ENCODE data around the gene DGKI.

Gene DGKI

DNA sequence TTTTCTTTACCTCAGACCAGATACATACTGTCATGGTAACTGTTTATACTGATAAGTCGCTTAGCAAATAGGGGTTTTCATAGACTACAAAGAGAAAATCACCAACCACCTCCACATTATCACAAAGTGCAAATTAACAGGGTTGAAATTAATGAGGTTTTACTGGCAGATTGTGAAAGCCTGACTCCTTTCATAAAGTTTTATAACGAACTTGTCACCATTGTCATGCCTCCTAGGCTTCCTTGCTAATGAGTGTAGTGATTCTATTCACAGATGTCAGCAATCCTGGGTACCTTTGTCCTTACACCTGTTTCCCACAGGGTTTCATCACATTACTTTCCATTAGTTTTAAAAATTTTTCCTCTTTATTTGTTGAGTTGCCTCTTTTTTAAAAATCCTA, 361.0 kb downstream of the DGKI start:
- TF ChIP-seq, protein P1, sequence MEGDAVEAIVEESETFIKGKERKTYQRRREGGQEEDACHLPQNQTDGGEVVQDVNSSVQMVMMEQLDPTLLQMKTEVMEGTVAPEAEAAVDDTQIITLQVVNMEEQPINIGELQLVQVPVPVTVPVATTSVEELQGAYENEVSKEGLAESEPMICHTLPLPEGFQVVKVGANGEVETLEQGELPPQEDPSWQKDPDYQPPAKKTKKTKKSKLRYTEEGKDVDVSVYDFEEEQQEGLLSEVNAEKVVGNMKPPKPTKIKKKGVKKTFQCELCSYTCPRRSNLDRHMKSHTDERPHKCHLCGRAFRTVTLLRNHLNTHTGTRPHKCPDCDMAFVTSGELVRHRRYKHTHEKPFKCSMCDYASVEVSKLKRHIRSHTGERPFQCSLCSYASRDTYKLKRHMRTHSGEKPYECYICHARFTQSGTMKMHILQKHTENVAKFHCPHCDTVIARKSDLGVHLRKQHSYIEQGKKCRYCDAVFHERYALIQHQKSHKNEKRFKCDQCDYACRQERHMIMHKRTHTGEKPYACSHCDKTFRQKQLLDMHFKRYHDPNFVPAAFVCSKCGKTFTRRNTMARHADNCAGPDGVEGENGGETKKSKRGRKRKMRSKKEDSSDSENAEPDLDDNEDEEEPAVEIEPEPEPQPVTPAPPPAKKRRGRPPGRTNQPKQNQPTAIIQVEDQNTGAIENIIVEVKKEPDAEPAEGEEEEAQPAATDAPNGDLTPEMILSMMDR (IDR thresholded peaks at IDR 0.05), result no peak
- no peak overlapping the region for H3K27ac ChIP-seq
- no peaks in the 10 kb centered on the region for H3K9me3 ChIP-seq
- H3K36me3 ChIP-seq, result no peaks in the 10 kb centered on the region
- H3K4me1 ChIP-seq (ENCODE audit: control insufficient read depth in 1 of 2, insufficient read depth in 1 of 2, low read depth in 1 of 2, low read length in 1 of 2), result no peaks in the 10 kb centered on the region
- no peak overlapping the region for H3K4me3 ChIP-seq (ENCODE audit: low read depth in 1 of 2, low read length in 1 of 2)
- H3K27me3 ChIP-seq, result no peaks in the 10 kb centered on the region

GRCh38 chr7:137484326-137484725, 362.4 kb downstream of the DGKI start:
- no peaks in the 10 kb centered on the region for H3K36me3 ChIP-seq
- H3K4me3 ChIP-seq (ENCODE audit: low read depth in 1 of 2, low read length in 1 of 2), result no peak overlapping the region
- H3K27me3 ChIP-seq, result no peaks in the 10 kb centered on the region
- H3K27ac ChIP-seq, result no peak overlapping the region
- no peaks in the 10 kb centered on the region for H3K4me1 ChIP-seq (ENCODE audit: control insufficient read depth in 1 of 2, insufficient read depth in 1 of 2, low read depth in 1 of 2, low read length in 1 of 2)
- TF ChIP-seq, protein P1 (IDR thresholded peaks at IDR 0.05), result no peak
- no peaks in the 10 kb centered on the region for H3K9me3 ChIP-seq

DNA sequence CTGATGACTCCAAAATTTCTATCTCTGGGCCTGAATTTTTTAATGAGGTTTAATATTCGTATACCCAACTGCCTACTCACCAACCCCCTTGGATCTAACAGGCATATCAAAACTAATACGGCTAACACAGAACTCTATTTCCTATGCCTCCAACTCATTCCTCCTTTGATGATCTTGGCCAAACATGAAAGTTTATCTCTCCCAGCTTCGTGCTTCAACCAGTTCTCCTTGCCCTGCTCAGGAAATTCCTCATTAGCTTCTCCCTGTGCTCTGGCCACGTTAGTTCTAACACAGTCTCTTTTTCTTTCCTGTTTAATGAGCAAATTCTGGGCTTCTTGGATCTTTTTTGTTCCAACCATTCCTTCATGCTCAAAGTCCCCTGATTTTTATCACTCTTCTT, 364.3 kb downstream of the DGKI start:
- Histone ChIP-seq H3K27me3 (no peaks in the 10 kb centered on the region), H3K4me3 (ENCODE audit: low read depth in 1 of 2, low read length in 1 of 2) (no peak overlapping the region), H3K36me3 (no peaks in the 10 kb centered on the region), H3K9me3 (no peaks in the 10 kb centered on the region), H3K4me1 (ENCODE audit: control insufficient read depth in 1 of 2, insufficient read depth in 1 of 2, low read depth in 1 of 2, low read length in 1 of 2) (no peaks in the 10 kb centered on the region), H3K27ac (no peak overlapping the region)
- TF ChIP-seq, protein P1 (IDR thresholded peaks at IDR 0.05), result no peak

DNA sequence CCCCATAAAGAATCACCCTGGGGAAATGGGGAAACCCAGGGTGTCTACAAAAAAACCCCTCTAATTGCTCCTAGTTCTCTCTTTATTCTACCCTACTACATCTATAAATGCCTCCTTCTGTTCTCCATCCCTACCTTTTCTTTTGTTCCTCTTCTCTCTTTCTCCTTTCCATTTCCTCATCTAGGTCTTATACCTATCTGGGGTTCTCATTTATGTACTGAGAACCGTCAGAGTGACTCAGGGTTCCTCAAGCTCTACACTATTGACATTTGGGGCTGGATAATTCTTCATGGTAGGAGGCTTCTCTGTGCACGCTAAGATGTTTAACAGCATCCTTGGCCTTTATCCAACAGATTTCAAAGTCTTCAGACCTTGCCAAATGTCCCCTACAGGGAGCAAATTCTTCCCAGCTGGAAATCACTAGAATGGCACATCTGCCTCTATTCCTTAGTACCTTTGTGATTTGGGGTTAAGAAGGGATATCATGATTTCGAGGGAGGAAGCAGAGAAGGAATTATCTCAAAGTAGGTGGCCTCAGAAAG, 365.9 kb downstream of the DGKI start:
- no peaks in the 10 kb centered on the region for H3K9me3 ChIP-seq
- H3K36me3 ChIP-seq, result no peaks in the 10 kb centered on the region
- H3K4me1 ChIP-seq (ENCODE audit: control insufficient read depth in 1 of 2, insufficient read depth in 1 of 2, low read depth in 1 of 2, low read length in 1 of 2), result no peaks in the 10 kb centered on the region
- no peaks in the 10 kb centered on the region for H3K27me3 ChIP-seq
- TF ChIP-seq, protein P1 (IDR thresholded peaks at IDR 0.05), result no peak
- no peak overlapping the region for H3K4me3 ChIP-seq (ENCODE audit: low read depth in 1 of 2, low read length in 1 of 2)
- no peak overlapping the region for H3K27ac ChIP-seq

DNA sequence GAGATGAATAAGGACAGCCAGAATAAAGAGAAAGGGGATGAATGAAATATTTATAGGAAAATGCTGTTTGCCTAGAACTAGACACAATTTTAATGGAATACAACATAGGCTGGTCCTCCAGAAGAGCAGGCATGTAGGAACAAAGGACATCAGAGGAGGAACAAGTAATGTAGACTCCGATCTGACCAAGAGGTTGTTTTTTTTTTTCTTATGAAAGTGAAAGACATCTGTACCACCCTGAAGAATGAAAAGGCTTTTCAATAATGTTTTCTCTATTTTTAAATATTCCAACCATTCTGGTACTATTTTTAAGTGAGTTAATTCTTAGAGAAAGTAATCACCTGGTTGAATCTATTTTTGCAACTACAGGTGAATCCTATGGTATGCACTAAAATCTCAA, 366.4 kb downstream of the DGKI start:
- no peak overlapping the region for H3K4me3 ChIP-seq (ENCODE audit: low read depth in 1 of 2, low read length in 1 of 2)
- H3K4me1 ChIP-seq (ENCODE audit: control insufficient read depth in 1 of 2, insufficient read depth in 1 of 2, low read depth in 1 of 2, low read length in 1 of 2), result no peaks in the 10 kb centered on the region
- H3K9me3 ChIP-seq, result no peaks in the 10 kb centered on the region
- no peaks in the 10 kb centered on the region for H3K36me3 ChIP-seq
- no peaks in the 10 kb centered on the region for H3K27me3 ChIP-seq
- no peak overlapping the region for H3K27ac ChIP-seq
- TF ChIP-seq, protein P1 (IDR thresholded peaks at IDR 0.05), result no peak

DNA sequence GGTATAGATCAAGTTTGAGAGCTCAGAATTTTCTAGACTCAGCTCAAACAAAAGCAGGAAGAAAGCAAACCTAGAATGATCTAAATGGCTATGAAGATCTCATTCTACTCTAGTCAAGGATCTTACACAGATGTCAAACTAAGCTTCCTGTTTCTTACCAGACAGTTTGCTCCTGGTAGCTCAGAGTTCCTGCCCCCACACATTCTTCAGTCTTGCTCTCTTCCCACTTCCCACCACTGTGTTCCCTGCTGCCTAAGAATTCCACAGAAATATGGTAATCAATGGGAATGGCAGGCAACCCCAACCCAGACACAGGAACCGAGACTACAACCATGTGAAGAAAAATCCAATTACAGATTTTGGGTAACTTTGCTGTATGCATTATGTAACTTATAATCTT, 369.8 kb downstream of the DGKI start:
- Histone ChIP-seq H3K36me3 (no peaks in the 10 kb centered on the region), H3K4me1 (ENCODE audit: control insufficient read depth in 1 of 2, insufficient read depth in 1 of 2, low read depth in 1 of 2, low read length in 1 of 2) (no peaks in the 10 kb centered on the region), H3K9me3 (no peaks in the 10 kb centered on the region), H3K27ac (no peak overlapping the region), H3K27me3 (no peaks in the 10 kb centered on the region), H3K4me3 (ENCODE audit: low read depth in 1 of 2, low read length in 1 of 2) (no peak overlapping the region)
- TF ChIP-seq, protein P1 (IDR thresholded peaks at IDR 0.05), result no peak
